GM13976 (cell line): ENCODE data around the gene CHRNA7.
"Not testable (repeated sequence)": the region's sequence is repeated elsewhere in the genome, so short reads cannot be mapped to it uniquely, and the experiment has no call there.

ENCODE experiments used
- DNase-seq: peaks from one replicate; pipeline ENCODE4 v3.0.0; 2012; ENCODE audit warnings: low spot score
- CTCF ChIP-seq: IDR thresholded peaks from 2 replicates; pipeline ENCODE4 v1.5.1; 2012; ENCODE audit warnings: borderline replicate concordance, mild to moderate bottlenecking; ENCODE audit not compliant: insufficient read depth; ENCODE audit errors: extremely low read depth, missing control alignments, control extremely low read depth
- in situ Hi-C: fragments of 300-500 bp; cut with MboI; formaldehyde crosslinking; loops from one replicate; pipeline ENCODE4 v1.12.0; 2022; ENCODE audit warnings: low sequenced_read_pairs, mixed read lengths, inconsistent platforms; ENCODE audit not compliant: unreplicated experiment

The CHRNA7 gene

GRCh38 chr15:32135335-32135734, 105.0 kb downstream of the CHRNA7 start:
- in situ Hi-C loops: no loop called here
- DNase-seq: no peak
- no peak for TF ChIP-seq CTCF

GRCh38 chr15:32145512-32145911, 115.2 kb downstream of the CHRNA7 start:
- DNase-seq, in situ Hi-C loops: not testable (repeated sequence)

DNA sequence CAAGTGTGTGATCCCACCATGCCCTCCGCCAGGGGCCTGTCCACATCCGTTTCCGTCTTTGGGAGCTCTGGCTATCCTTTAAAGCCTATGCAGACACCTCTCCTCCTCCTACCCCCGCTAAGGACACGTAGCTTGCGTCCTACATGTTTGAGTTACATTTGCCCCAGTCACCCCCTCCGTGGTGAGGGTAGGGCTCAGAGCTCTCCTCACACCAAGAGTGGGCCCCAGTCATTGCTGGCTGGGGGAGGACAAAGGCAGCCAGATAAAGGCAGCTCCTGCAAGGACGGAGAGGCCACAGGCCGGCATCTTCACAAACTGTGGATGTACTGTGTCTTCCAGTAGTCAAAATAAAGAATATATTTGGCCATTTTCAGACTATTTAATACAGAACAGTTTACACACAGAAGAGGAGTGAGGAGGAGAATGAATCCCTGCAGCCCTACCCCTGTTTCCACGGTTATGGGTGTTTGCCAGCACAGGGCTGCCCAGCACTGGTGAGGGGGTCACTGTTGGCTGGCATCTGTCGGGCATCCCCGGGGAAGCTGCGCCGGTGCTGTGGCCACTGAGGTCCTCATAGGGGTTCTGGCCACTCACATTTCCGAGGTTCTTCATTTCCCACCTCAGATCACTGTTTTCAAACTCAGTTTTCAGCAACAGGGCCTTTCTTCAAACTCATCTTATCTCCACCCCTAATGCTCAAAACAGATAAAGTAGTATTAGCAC, 118.7 kb downstream of the CHRNA7 start:
- in situ Hi-C loops: no loop called here
- no peak for DNase-seq
- TF ChIP-seq CTCF: no peak

- no peak for TF ChIP-seq CTCF
- DNase-seq: no peak
- in situ Hi-C loops: no loop called here
Measured at GRCh38 chr15:32152574-32152973, 122.3 kb downstream of the CHRNA7 start.

GRCh38 chr15:32153868-32154623, 123.7 kb downstream of the CHRNA7 start:
- in situ Hi-C loops, DNase-seq: not testable (repeated sequence)

GRCh38 chr15:32162143-32162542, 131.8 kb downstream of the CHRNA7 start:
- in situ Hi-C loops: not testable (repeated sequence)

GRCh38 chr15:32164065-32164464, 133.8 kb downstream of the CHRNA7 start:
- in situ Hi-C loops, DNase-seq: not testable (repeated sequence)

More at GRCh38 chr15:32162143-32162542, 131.8 kb downstream of the CHRNA7 start:
- not testable (repeated sequence) for DNase-seq

- in situ Hi-C loops, DNase-seq: not testable (repeated sequence)
Measured at GRCh38 chr15:32164747-32165146, 134.4 kb downstream of the CHRNA7 start.

GRCh38 chr15:32165775-32166174, 135.5 kb downstream of the CHRNA7 start:
- DNase-seq, in situ Hi-C loops: not testable (repeated sequence)

- in situ Hi-C loops, DNase-seq: not testable (repeated sequence)
Measured at GRCh38 chr15:32166270-32166669, 136.0 kb downstream of the CHRNA7 start.

DNA sequence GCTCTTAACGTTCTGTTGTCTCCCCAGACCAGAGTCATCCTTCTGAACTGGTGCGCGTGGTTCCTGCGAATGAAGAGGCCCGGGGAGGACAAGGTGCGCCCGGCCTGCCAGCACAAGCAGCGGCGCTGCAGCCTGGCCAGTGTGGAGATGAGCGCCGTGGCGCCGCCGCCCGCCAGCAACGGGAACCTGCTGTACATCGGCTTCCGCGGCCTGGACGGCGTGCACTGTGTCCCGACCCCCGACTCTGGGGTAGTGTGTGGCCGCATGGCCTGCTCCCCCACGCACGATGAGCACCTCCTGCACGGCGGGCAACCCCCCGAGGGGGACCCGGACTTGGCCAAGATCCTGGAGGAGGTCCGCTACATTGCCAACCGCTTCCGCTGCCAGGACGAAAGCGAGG, 137.6 kb downstream of the CHRNA7 start:
- in situ Hi-C loops, DNase-seq: not testable (repeated sequence)

- DNase-seq, in situ Hi-C loops: not testable (repeated sequence)
Measured at GRCh38 chr15:32180579-32180978, 150.3 kb downstream of the CHRNA7 start.

DNA sequence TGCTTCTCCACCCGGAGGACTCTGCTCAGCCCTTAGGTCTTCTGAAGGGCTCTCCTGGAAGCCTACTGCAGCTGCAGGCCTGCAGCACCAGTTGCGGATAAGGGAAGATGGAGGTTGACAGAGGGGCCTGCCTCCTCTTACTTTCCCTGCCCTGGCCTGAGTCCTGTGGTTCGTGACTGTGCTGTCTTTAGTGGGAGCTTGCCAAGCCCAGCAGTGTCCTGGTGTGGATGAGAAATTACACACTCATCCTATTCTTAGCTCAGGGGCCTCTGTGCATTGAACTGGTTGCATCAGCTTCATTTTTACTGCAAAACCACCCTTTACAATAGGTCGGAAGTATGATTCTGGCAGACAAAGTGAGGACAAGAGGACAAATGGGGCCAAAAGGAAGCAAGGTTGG, 163.5 kb downstream of the CHRNA7 start:
- DNase-seq, in situ Hi-C loops: not testable (repeated sequence)

DNA sequence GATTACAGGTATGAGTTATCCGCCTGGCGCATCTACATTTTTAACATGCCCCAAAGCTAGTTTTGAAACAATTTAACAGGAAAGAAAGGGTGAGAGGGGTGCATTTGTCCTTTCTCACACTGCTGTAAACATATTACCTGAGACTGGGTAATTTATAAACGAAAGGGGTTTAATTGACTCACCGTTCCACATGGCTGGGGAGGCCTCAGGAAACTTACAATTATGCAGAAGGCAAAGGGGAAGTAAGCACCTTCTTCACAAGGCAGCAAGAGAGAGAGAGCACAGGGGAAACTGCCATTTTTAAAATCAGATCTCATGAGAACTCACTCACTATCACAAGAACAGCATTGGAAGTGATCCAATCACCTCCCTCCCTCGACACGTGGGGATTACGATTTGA, 165.9 kb downstream of the CHRNA7 start:
- in situ Hi-C loops, DNase-seq: not testable (repeated sequence)

DNA sequence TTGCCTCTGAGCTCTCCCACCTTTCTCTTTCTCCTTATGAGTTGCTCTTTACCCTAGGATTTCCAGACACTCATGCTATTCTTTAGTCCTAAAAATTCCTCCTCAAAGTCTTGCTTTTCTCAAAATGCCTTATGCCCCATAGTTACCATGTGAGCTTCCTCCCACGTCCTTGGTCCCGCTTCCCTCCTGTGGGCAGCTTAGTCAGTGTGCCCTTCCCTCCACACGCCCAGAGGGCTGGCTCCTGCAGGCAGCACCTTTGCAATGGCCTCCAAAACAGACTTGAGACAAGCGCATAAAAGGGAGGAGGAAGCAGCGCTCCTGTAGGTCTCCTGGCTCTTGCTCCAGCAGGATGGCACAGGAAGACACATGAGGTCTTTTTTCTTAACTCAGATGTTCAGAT, 168.6 kb downstream of the CHRNA7 start:
- in situ Hi-C loops, DNase-seq: not testable (repeated sequence)
